Activated T-helper 2 cell treated with anti-CD3 and anti-CD28 coated beads, Interferon-gamma antibody, Interleukin-2, Interleukin-4, amounts not matched to agents 10 μg/mL and 5 μg/mL and 100 μg/mL, durations not matched to agents 14 hours and 24 hours and 36 hours (primary cell): ENCODE results near the gene ZNF236. TPM values are rescaled to one million over a fixed set of nuclear protein-coding genes. Genes with fewer than 3 reads are reported as not detected.
"Not testable (repeated sequence)": the region's sequence is repeated elsewhere in the genome, so short reads cannot be mapped to it uniquely, and the experiment has no call there.

Experiments used
- DNase-seq: peaks from one replicate; pipeline ENCODE4 v3.0.0; 2021; ENCODE audit warnings: low spot score
- H3K27ac Mint-ChIP-seq: one replicate; pipeline ENCODE4 v1.8.0; 2021; ENCODE audit warnings: mixed read lengths
- H3K27me3 Mint-ChIP-seq: one replicate; pipeline ENCODE4 v1.8.0; 2021; ENCODE audit warnings: low read depth, mixed read lengths
- H3K36me3 Mint-ChIP-seq: one replicate; pipeline ENCODE4 v1.8.0; 2021; ENCODE audit warnings: low read depth, mixed read lengths
- H3K4me1 Mint-ChIP-seq: one replicate; pipeline ENCODE4 v1.8.0; 2021; ENCODE audit warnings: low read depth, mixed read lengths
- H3K4me3 Mint-ChIP-seq: one replicate; pipeline ENCODE4 v1.8.0; 2021; ENCODE audit warnings: low read depth, mild to moderate bottlenecking, moderate library complexity, mixed read lengths
- H3K9me3 Mint-ChIP-seq: one replicate; pipeline ENCODE4 v1.8.0; 2021; ENCODE audit warnings: mixed read lengths
- intact Hi-C: fragments of 100-400 bp; cut with micrococcal nuclease; formaldehyde crosslinking; loops from one replicate; pipeline ENCODE4 v1.15.1; 2023
- total RNA-seq: library from RNA; stranded (reverse); gene quantifications from 2 replicates; pipeline ENCODE4 v1.2.3, GENCODE V29; 2022

ZNF236 gene
- total RNA-seq, 1 donor from 2014 or later = 19.8 TPM

- no peaks in the 10 kb centered on the region for H3K36me3 Mint-ChIP-seq
- intact Hi-C loops = no loop called here
- H3K4me1 Mint-ChIP-seq = no peaks in the 10 kb centered on the region
- H3K9me3 Mint-ChIP-seq = no peaks in the 10 kb centered on the region
- no peak overlapping the region for H3K4me3 Mint-ChIP-seq
- H3K27me3 Mint-ChIP-seq = no peaks in the 10 kb centered on the region
- H3K27ac Mint-ChIP-seq = no peak overlapping the region
- DNase-seq = no peak
Measured at GRCh38 chr18:76988827-76989646, 166.7 kb downstream of the ZNF236 start.

- DNase-seq = no peak
- Mint-ChIP-seq H3K4me3 (no peak overlapping the region), H3K9me3 (no peaks in the 10 kb centered on the region), H3K36me3 (no peaks in the 10 kb centered on the region), H3K27me3 (no peaks in the 10 kb centered on the region), H3K27ac (no peak overlapping the region), H3K4me1 (no peaks in the 10 kb centered on the region)
- intact Hi-C loops = no loop called here
Measured at GRCh38 chr18:76989647-76990190, 167.4 kb downstream of the ZNF236 start.

- DNase-seq, intact Hi-C loops, H3K9me3 Mint-ChIP-seq, H3K36me3 Mint-ChIP-seq, H3K4me1 Mint-ChIP-seq, H3K27ac Mint-ChIP-seq, H3K4me3 Mint-ChIP-seq, H3K27me3 Mint-ChIP-seq: not testable (repeated sequence)
Measured at GRCh38 chr18:76990343-76991020, 168.1 kb downstream of the ZNF236 start.

- Mint-ChIP-seq H3K27me3 (peaks cover 6% of the 10 kb centered on the region), H3K4me1 (peaks cover 7% of the 10 kb centered on the region), H3K36me3 (no peaks in the 10 kb centered on the region), H3K27ac (no peak overlapping the region), H3K4me3 (no peak overlapping the region), H3K9me3 (no peaks in the 10 kb centered on the region)
- intact Hi-C loops = no loop called here
- DNase-seq = no peak
Measured at GRCh38 chr18:76991021-76991688, 168.8 kb downstream of the ZNF236 start.

GRCh38 chr18:76992226-76993084, 170.1 kb downstream of the ZNF236 start:
- Mint-ChIP-seq H3K36me3 (no peaks in the 10 kb centered on the region), H3K4me1 (peaks cover 7% of the 10 kb centered on the region), H3K9me3 (no peaks in the 10 kb centered on the region), H3K4me3 (no peak overlapping the region), H3K27ac (no peak overlapping the region), H3K27me3 (peaks cover 6% of the 10 kb centered on the region)
- DNase-seq = no peak
- intact Hi-C loops = no loop called here

GRCh38 chr18:76993085-76993382, 170.7 kb downstream of the ZNF236 start:
- Mint-ChIP-seq H3K4me3 (no peak overlapping the region), H3K36me3 (no peaks in the 10 kb centered on the region), H3K27ac (no peak overlapping the region), H3K27me3 (peaks cover 6% of the 10 kb centered on the region), H3K9me3 (no peaks in the 10 kb centered on the region), H3K4me1 (peaks cover 7% of the 10 kb centered on the region)
- intact Hi-C loops = no loop called here
- DNase-seq = no peak

GRCh38 chr18:76993573-76993972, 171.2 kb downstream of the ZNF236 start:
- intact Hi-C loops = no loop called here
- H3K4me3 Mint-ChIP-seq = no peak overlapping the region
- DNase-seq = no peak
- peaks cover 7% of the 10 kb centered on the region for H3K4me1 Mint-ChIP-seq
- peaks cover 6% of the 10 kb centered on the region for H3K27me3 Mint-ChIP-seq
- H3K27ac Mint-ChIP-seq = no peak overlapping the region
- H3K9me3 Mint-ChIP-seq = no peaks in the 10 kb centered on the region
- H3K36me3 Mint-ChIP-seq = no peaks in the 10 kb centered on the region

GRCh38 chr18:76994086-76994654, 171.8 kb downstream of the ZNF236 start:
- no peak overlapping the region for H3K4me3 Mint-ChIP-seq

GRCh38 chr18:76995896-76996295, 173.5 kb downstream of the ZNF236 start:
- intact Hi-C loops = no loop called here
- H3K27ac Mint-ChIP-seq = no peak overlapping the region

More at GRCh38 chr18:76994086-76994654, 171.8 kb downstream of the ZNF236 start:
- H3K36me3 Mint-ChIP-seq = no peaks in the 10 kb centered on the region
- H3K9me3 Mint-ChIP-seq = no peaks in the 10 kb centered on the region
- intact Hi-C loops = no loop called here
- H3K27ac Mint-ChIP-seq = no peak overlapping the region
- peaks cover 6% of the 10 kb centered on the region for H3K27me3 Mint-ChIP-seq
- DNase-seq = no peak
- peaks cover 7% of the 10 kb centered on the region for H3K4me1 Mint-ChIP-seq

GRCh38 chr18:76996429-76996828, 174.1 kb downstream of the ZNF236 start:
- Mint-ChIP-seq H3K4me1 (peaks cover 14% of the 10 kb centered on the region), H3K9me3 (no peaks in the 10 kb centered on the region), H3K27me3 (peaks cover 6% of the 10 kb centered on the region), H3K4me3 (no peak overlapping the region), H3K36me3 (no peaks in the 10 kb centered on the region), H3K27ac (no peak overlapping the region)
- intact Hi-C loops = no loop called here
- DNase-seq = no peak

More at GRCh38 chr18:76995896-76996295, 173.5 kb downstream of the ZNF236 start:
- H3K9me3 Mint-ChIP-seq = no peaks in the 10 kb centered on the region
- peaks cover 6% of the 10 kb centered on the region for H3K27me3 Mint-ChIP-seq
- no peak for DNase-seq
- H3K4me1 Mint-ChIP-seq = peaks cover 14% of the 10 kb centered on the region
- H3K36me3 Mint-ChIP-seq = no peaks in the 10 kb centered on the region
- H3K4me3 Mint-ChIP-seq = no peak overlapping the region

- H3K27ac Mint-ChIP-seq = no peak overlapping the region
Measured at GRCh38 chr18:76997951-76998808, 175.8 kb downstream of the ZNF236 start.

More at GRCh38 chr18:76997951-76998808, 175.8 kb downstream of the ZNF236 start:
- Mint-ChIP-seq H3K4me3 (no peak overlapping the region), H3K36me3 (no peaks in the 10 kb centered on the region), H3K4me1 (peaks cover 18% of the 10 kb centered on the region), H3K9me3 (no peaks in the 10 kb centered on the region), H3K27me3 (peaks cover 6% of the 10 kb centered on the region)
- no peak for DNase-seq
- intact Hi-C loops = no loop called here
